CD4-positive, CD25-positive, alpha-beta regulatory T cell (primary cell): Measurements from ENCODE around the gene SLC25A21. TPM values are rescaled to one million over a fixed set of nuclear protein-coding genes. Genes with fewer than 3 reads are reported as not detected.
"Not testable (repeated sequence)": the region's sequence is repeated elsewhere in the genome, so short reads cannot be mapped to it uniquely, and the experiment has no call there.

Experiments used
- ATAC-seq, 2 donors: fragments of 150-1000 bp; cut with Tn5 transposase; one replicate each; pipeline ENCODE4 v1.10.0; 2021; ENCODE audit warnings: low read depth in 2 of 2, moderate number of reproducible peaks in 2 of 2, moderate library complexity in 1 of 2
- DNase-seq, 3 donors: peaks; one replicate each; pipeline versions ENCODE4 v3.0.0 to v3.0.0-alpha.2; 2012 to 2022; ENCODE audit warnings: mixed read lengths in 1 of 3
- H3K27ac ChIP-seq: one replicate; pipeline ENCODE4 v1.7.0; 2013; ENCODE audit warnings: mild to moderate bottlenecking, low read length; ENCODE audit not compliant: insufficient read depth, poor library complexity, severe bottlenecking
- H3K27me3 ChIP-seq: one replicate; pipeline ENCODE4 v1.7.0; 2013; ENCODE audit warnings: low read length; ENCODE audit not compliant: control insufficient read depth, insufficient read depth
- H3K36me3 ChIP-seq: one replicate; pipeline ENCODE4 v1.7.0; 2013; ENCODE audit warnings: mild to moderate bottlenecking, low read length, moderate library complexity; ENCODE audit not compliant: control insufficient read depth, insufficient read depth
- H3K4me1 ChIP-seq: 2 replicates; pipeline ENCODE4 v1.7.0; 2013; ENCODE audit warnings: mild to moderate bottlenecking, low read length; ENCODE audit not compliant: insufficient read depth, control insufficient read depth, poor library complexity, severe bottlenecking
- H3K4me3 ChIP-seq: one replicate; pipeline ENCODE4 v1.7.0; 2013; ENCODE audit warnings: low read depth, mild to moderate bottlenecking, low read length, moderate library complexity
- H3K9me3 ChIP-seq, 2 experiments: 1 replicate in 1 of 2; 2 replicates in 1 of 2; pipeline ENCODE4 v1.7.0; 2013; ENCODE audit warnings: low read length in 2 of 2, mild to moderate bottlenecking in 1 of 2, moderate library complexity in 1 of 2; ENCODE audit not compliant: control insufficient read depth in 2 of 2
- H3K27ac Mint-ChIP-seq, 3 donors: one replicate each; pipeline ENCODE4 v1.8.0; 2020 to 2022; ENCODE audit warnings: mild to moderate bottlenecking in 3 of 3, mixed read lengths in 3 of 3, moderate library complexity in 2 of 3
- H3K27me3 Mint-ChIP-seq: one replicate; pipeline ENCODE4 v1.8.0; 2022; ENCODE audit warnings: mild to moderate bottlenecking, mixed read lengths
- H3K36me3 Mint-ChIP-seq: one replicate; pipeline ENCODE4 v1.8.0; 2020; ENCODE audit warnings: mixed read lengths
- H3K4me1 Mint-ChIP-seq, 4 donors: one replicate each; pipeline ENCODE4 v1.8.0; 2020 to 2022; ENCODE audit warnings: mixed read lengths in 4 of 4, mild to moderate bottlenecking in 1 of 4
- H3K4me3 Mint-ChIP-seq, 4 donors: one replicate each; pipeline ENCODE4 v1.8.0; 2020 to 2022; ENCODE audit warnings: mild to moderate bottlenecking in 4 of 4, mixed read lengths in 4 of 4, moderate library complexity in 3 of 4
- H3K9me3 Mint-ChIP-seq, 7 donors: one replicate each; pipeline ENCODE4 v1.8.0; 2020 to 2022; ENCODE audit warnings: mixed read lengths in 7 of 7, mild to moderate bottlenecking in 3 of 7, moderate library complexity in 2 of 7
- polyA plus RNA-seq, 4 donors: library from polyadenylated mRNA; unstranded; fragments of 300-500 nt; fragmentation: Illumina TruSeq; gene quantifications; one replicate each; pipeline ENCODE4 v1.2.3, GENCODE V29; 2021
- total RNA-seq: library from RNA; stranded (reverse); gene quantifications from one replicate; pipeline ENCODE4 v1.2.3, GENCODE V29; 2022

SLC25A21 gene
- total and polyA plus RNA-seq, 5 donors from 2014 or later, result not detected

DNA sequence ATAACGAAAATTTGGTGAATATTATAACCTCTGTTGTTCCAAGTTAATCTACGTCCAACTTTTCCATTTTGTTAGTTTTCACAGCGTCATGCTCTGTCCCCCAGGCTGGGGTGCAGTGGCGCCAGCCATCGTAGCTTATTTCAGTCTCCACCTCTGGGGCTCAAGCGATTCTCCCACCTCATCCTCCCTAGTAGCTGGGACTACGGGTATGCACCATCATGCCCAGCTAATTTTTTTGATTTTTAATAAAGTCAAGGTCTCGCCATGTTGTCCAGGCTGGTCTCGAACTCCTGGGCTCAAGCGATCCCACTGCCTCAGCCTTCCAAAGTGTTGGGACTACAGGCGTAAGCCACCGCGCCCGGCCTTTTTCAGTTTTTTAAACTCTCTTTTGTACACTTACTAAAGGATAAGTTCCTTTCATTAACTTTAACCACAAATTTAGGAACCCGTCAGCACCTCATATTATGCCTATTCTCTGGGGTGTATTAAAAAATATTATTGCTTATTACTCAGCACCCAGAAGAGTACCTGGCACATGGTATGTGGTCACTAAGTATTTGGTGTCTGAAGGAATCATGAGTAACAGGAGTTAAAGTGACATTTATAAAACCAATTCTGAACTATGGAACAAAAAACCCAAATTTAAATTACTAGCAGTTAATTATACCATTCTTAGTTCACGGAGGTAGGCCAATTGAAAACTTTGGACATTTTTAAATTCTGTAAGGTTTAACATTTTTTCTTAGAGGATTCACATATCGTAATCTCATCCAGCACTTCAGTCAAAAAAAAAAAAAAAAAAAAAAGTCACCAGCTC lies 24.4 kb upstream of the SLC25A21 start:
- H3K9me3 Mint-ChIP-seq, result peaks cover 0 to 9% (median 3%) of the 10 kb centered on the region in 7 donors
- Histone ChIP-seq H3K4me1 (no peaks in the 10 kb centered on the region), H3K9me3 (no peaks in the 10 kb centered on the region), H3K36me3 (no peaks in the 10 kb centered on the region), H3K27me3 (no peaks in the 10 kb centered on the region), H3K4me3 (no peak overlapping the region), H3K27ac (no peak overlapping the region)
- ATAC-seq (no peak), DNase-seq (no peak)
- peaks cover 0 to 12% (median 6%) of the 10 kb centered on the region in 4 donors for H3K4me1 Mint-ChIP-seq
- H3K27ac Mint-ChIP-seq, result no peak overlapping the region
- H3K4me3 Mint-ChIP-seq, result peak overlapping the region in 1 of 4 donors; percentile 74
- no peaks in the 10 kb centered on the region for H3K36me3 Mint-ChIP-seq
- H3K27me3 Mint-ChIP-seq, result peaks cover 5% of the 10 kb centered on the region

GRCh38 chr14:37195327-37195726 lies 22.9 kb upstream of the SLC25A21 start:
- Mint-ChIP-seq H3K9me3 (peaks cover 1 to 10% (median 7%) of the 10 kb centered on the region in 7 donors), H3K27me3 (peaks cover 5% of the 10 kb centered on the region), H3K4me1 (peaks cover 0 to 12% (median 6%) of the 10 kb centered on the region in 4 donors), H3K27ac (no peak overlapping the region), H3K36me3 (no peaks in the 10 kb centered on the region), H3K4me3 (no peak overlapping the region)
- no peaks in the 10 kb centered on the region for H3K36me3 ChIP-seq
- no peaks in the 10 kb centered on the region for H3K9me3 ChIP-seq
- H3K4me1 ChIP-seq, result no peaks in the 10 kb centered on the region
- no peak overlapping the region for H3K27ac ChIP-seq
- no peak for ATAC-seq
- no peak for DNase-seq
- H3K4me3 ChIP-seq, result no peak overlapping the region
- H3K27me3 ChIP-seq, result no peaks in the 10 kb centered on the region

- no peak overlapping the region for H3K27ac ChIP-seq
- no peaks in the 10 kb centered on the region for H3K4me1 ChIP-seq
- H3K27me3 ChIP-seq, result no peaks in the 10 kb centered on the region
- peaks cover 0 to 12% (median 6%) of the 10 kb centered on the region in 4 donors for H3K4me1 Mint-ChIP-seq
- H3K9me3 Mint-ChIP-seq, result peaks cover 1 to 10% (median 7%) of the 10 kb centered on the region in 7 donors
- no peak for DNase-seq
- no peak overlapping the region for H3K4me3 ChIP-seq
- H3K27me3 Mint-ChIP-seq, result peaks cover 5% of the 10 kb centered on the region
- no peak overlapping the region for H3K27ac Mint-ChIP-seq
- H3K36me3 Mint-ChIP-seq, result no peaks in the 10 kb centered on the region
- ATAC-seq, result no peak
- H3K4me3 Mint-ChIP-seq, result no peak overlapping the region
- no peaks in the 10 kb centered on the region for H3K9me3 ChIP-seq
- H3K36me3 ChIP-seq, result no peaks in the 10 kb centered on the region
Measured at GRCh38 chr14:37194698-37195097, 22.3 kb upstream of the SLC25A21 start.

DNA sequence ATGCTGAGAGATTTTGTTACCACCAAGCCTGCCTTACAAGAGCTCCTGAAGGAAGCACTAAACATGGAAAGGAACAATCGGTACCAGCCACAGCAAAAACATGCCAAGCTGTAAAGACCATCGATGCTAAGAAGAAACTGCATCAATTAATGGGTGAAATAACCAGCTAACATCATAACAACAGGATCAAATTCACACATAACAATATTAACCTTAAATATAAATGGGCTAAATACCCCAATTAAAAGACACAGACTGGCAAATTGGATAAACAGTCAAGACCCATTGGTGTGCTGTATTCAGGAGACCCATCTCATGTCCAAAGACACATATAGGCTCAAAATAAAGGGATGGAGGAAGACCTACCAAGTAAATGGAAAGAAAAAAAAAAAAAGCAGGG lies 17.3 kb upstream of the SLC25A21 start:
- not testable (repeated sequence) for H3K4me1 Mint-ChIP-seq, H3K27me3 Mint-ChIP-seq, H3K4me3 ChIP-seq, H3K27ac ChIP-seq, H3K36me3 Mint-ChIP-seq, H3K4me1 ChIP-seq, ATAC-seq, DNase-seq, H3K27ac Mint-ChIP-seq, H3K9me3 ChIP-seq, H3K36me3 ChIP-seq, H3K4me3 Mint-ChIP-seq, H3K27me3 ChIP-seq
- peaks cover under 1 to 12% (median 3%) of the 10 kb centered on the region in 7 donors for H3K9me3 Mint-ChIP-seq

DNA sequence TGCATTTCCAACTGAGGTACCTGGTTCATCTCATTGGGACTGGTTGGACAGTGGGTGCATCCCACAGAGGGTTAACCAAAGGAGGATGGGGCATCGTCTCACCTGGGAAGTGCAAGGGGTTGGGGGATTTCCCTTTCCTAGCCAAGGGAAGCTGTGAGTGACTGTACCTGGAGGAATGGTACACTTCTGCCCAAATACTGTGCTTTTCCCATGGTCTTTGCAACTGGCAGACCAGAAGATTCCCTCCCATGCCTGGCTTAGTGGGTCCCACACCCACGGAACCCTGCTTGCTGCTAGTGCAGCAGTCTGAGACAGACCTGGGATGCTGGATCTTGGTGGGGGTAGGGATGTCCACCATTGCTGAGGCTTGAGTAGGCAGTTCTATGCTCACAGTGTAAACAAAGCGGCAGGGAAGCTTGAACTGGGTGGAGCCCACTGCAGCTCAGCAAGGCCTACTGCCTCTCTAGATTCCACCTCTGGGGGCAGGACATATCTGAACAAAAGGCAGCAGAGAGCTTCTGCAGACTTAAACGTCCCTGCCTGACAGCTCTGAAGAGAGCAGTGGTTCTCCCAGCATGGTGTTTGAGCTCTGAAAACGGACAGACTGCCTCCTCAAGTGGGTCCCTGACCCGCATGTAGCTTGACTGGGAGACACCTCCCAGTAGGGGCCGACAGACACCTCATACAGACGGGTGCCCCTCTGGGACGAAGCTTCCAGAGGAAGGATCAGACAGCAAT lies 15.6 kb upstream of the SLC25A21 start:
- H3K4me1 Mint-ChIP-seq, result not testable (repeated sequence)

GRCh38 chr14:37187294-37187693 lies 14.9 kb upstream of the SLC25A21 start:
- Mint-ChIP-seq H3K36me3 (no peaks in the 10 kb centered on the region), H3K27ac (no peak overlapping the region), H3K9me3 (peaks cover 0 to 16% (median 3%) of the 10 kb centered on the region in 7 donors), H3K4me1 (no peaks in the 10 kb centered on the region), H3K27me3 (no peaks in the 10 kb centered on the region), H3K4me3 (no peak overlapping the region)
- no peaks in the 10 kb centered on the region for H3K27me3 ChIP-seq
- no peaks in the 10 kb centered on the region for H3K36me3 ChIP-seq
- H3K4me1 ChIP-seq, result no peaks in the 10 kb centered on the region
- H3K4me3 ChIP-seq, result no peak overlapping the region
- H3K27ac ChIP-seq, result no peak overlapping the region
- ATAC-seq (no peak), DNase-seq (no peak)
- H3K9me3 ChIP-seq, result no peaks in the 10 kb centered on the region

More for the DNA sequence above, 15.6 kb upstream of the SLC25A21 start:
- H3K36me3 Mint-ChIP-seq, H3K4me3 Mint-ChIP-seq, DNase-seq, ATAC-seq, H3K4me1 ChIP-seq, H3K36me3 ChIP-seq, H3K27ac Mint-ChIP-seq, H3K9me3 ChIP-seq, H3K27me3 ChIP-seq, H3K27ac ChIP-seq, H3K27me3 Mint-ChIP-seq, H3K4me3 ChIP-seq: not testable (repeated sequence)
- H3K9me3 Mint-ChIP-seq, result peaks cover 0 to 16% (median 3%) of the 10 kb centered on the region in 7 donors

- Mint-ChIP-seq H3K4me3 (no peak overlapping the region), H3K9me3 (peaks cover 0 to 20% (median 3%) of the 10 kb centered on the region in 7 donors), H3K36me3 (no peaks in the 10 kb centered on the region), H3K4me1 (no peaks in the 10 kb centered on the region), H3K27me3 (no peaks in the 10 kb centered on the region), H3K27ac (no peak overlapping the region)
- Histone ChIP-seq H3K4me1 (no peaks in the 10 kb centered on the region), H3K27ac (no peak overlapping the region), H3K9me3 (no peaks in the 10 kb centered on the region), H3K36me3 (no peaks in the 10 kb centered on the region), H3K4me3 (no peak overlapping the region), H3K27me3 (no peaks in the 10 kb centered on the region)
- DNase-seq, result no peak
- no peak for ATAC-seq
Measured at GRCh38 chr14:37186865-37187264, 14.5 kb upstream of the SLC25A21 start.
